IMR-90 (cell line): ENCODE results near the gene ARL14EPL.
"Not testable (repeated sequence)": the region's sequence is repeated elsewhere in the genome, so short reads cannot be mapped to it uniquely, and the experiment has no call there.

Source experiments
- BHLHE40 ChIP-seq: fragments of 150-350 bp; IDR thresholded peaks from 2 replicates; pipeline ENCODE4 v1.6.1; 2016; ENCODE audit warnings: mild to moderate bottlenecking, low read depth, low read length
- CHD1 ChIP-seq: IDR thresholded peaks from 2 replicates; pipeline ENCODE4 v1.6.1; 2012; ENCODE audit warnings: low read depth, low read length, improper control_type of control experiment
- CTCF ChIP-seq: conservative IDR thresholded peaks from 2 replicates; pipeline ENCODE4 v1.5.1; 2012; ENCODE audit warnings: mild to moderate bottlenecking, low read depth, low read length, improper control_type of control experiment
- MAZ ChIP-seq: IDR thresholded peaks from 2 replicates; pipeline ENCODE4 v1.6.1; 2012; ENCODE audit warnings: low read depth, mild to moderate bottlenecking, low read length, improper control_type of control experiment, moderate library complexity, borderline replicate concordance
- MXI1 ChIP-seq: IDR thresholded peaks from 2 replicates; pipeline ENCODE4 v1.6.1; 2012; ENCODE audit warnings: low read depth, mild to moderate bottlenecking, low read length, moderate library complexity, borderline replicate concordance
- RFX5 ChIP-seq: IDR thresholded peaks from 2 replicates; pipeline ENCODE4 v1.8.0; 2012; ENCODE audit warnings: low read depth, mild to moderate bottlenecking, low read length, moderate library complexity

GRCh38 chr5:116086309-116086708 is 54.0 kb downstream of the ARL14EPL start:
- not testable (repeated sequence) for TF ChIP-seq CTCF, MXI1, BHLHE40, RFX5, MAZ, CHD1
